Measurements from ENCODE around the gene CHADL. TPM values are rescaled to one million over a fixed set of nuclear protein-coding genes. Genes with fewer than 3 reads are reported as not detected.

CHADL gene
- total and polyA plus RNA-seq, 9 of the 15 experiments (the other 6 are each of a cell fraction or from before 2014, with no cell fraction given), result not detected

DNA sequence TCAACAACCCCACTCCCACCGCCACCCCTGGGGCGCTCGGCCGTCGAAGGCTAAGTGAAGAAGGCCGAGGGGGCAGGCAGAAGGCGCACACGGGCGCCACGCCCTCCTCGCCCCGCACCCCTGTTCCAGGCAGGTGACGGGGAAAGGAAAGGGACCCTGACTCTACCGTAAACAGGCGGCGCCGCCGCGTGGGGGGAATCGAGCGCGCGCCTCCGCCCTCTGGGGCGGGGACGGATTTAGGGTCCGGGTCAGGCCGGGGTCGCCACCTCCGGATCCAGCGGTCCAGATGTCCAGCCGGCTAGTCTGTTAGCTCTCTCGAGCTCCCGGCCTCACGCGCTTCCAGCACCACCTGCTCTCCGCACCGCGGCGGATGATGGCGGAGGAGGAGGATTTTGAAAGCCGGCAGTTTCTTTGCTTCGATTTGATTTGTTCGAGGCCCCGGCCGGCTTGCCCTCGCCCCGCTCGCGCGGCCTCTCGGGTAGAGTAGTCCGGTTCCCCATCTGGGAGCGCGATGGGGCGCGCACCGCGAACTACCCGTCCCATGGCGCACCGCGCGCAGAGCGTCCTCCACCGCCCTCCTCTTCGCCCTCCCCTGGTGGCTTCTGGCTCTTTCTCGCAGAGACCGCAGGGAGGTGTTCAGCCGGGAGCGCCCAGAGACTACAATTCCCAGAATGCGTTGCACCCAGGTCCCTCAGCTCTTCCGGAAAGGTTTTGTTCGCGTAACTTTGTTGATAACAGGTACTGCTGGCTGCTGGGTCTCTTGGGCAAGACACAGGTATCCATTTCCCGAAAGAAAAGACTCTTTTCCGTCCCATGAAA is 45.3 kb upstream of the CHADL start, which contains the start of gene RANGAP1 (continued):
- no peak for TF ChIP-seq SLC30A9 (CRISPR knock-in tag; IDR thresholded peaks at IDR 0.05)
- no peak for TF ChIP-seq POLR3A (IDR thresholded peaks at IDR 0.05; ENCODE audit: borderline replicate concordance, extremely low read depth, insufficient read depth, insufficient read length)
- no peak for TF ChIP-seq ERF (CRISPR knock-in tag; IDR thresholded peaks at IDR 0.05)
- TF ChIP-seq TBL1XR1 (IDR thresholded peaks at IDR 0.05; ENCODE audit: low read length in 2 of 2), result no peak
- TF ChIP-seq FOSL1 (tag; conservative IDR thresholded peaks at IDR 0.05), result no peak; the same call in 1 of the 2 replicates
- TF ChIP-seq, protein P1, sequence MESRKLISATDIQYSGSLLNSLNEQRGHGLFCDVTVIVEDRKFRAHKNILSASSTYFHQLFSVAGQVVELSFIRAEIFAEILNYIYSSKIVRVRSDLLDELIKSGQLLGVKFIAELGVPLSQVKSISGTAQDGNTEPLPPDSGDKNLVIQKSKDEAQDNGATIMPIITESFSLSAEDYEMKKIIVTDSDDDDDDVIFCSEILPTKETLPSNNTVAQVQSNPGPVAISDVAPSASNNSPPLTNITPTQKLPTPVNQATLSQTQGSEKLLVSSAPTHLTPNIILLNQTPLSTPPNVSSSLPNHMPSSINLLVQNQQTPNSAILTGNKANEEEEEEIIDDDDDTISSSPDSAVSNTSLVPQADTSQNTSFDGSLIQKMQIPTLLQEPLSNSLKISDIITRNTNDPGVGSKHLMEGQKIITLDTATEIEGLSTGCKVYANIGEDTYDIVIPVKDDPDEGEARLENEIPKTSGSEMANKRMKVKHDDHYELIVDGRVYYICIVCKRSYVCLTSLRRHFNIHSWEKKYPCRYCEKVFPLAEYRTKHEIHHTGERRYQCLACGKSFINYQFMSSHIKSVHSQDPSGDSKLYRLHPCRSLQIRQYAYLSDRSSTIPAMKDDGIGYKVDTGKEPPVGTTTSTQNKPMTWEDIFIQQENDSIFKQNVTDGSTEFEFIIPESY (CRISPR knock-in tag; IDR thresholded peaks at IDR 0.05), result no peak
- no peak for TF ChIP-seq ZC3H4 (CRISPR knock-in tag; IDR thresholded peaks at IDR 0.05; ENCODE audit: borderline replicate concordance)
- no peak for TF ChIP-seq ZFP1 (CRISPR knock-in tag; IDR thresholded peaks at IDR 0.05)
- TF ChIP-seq, protein P2, sequence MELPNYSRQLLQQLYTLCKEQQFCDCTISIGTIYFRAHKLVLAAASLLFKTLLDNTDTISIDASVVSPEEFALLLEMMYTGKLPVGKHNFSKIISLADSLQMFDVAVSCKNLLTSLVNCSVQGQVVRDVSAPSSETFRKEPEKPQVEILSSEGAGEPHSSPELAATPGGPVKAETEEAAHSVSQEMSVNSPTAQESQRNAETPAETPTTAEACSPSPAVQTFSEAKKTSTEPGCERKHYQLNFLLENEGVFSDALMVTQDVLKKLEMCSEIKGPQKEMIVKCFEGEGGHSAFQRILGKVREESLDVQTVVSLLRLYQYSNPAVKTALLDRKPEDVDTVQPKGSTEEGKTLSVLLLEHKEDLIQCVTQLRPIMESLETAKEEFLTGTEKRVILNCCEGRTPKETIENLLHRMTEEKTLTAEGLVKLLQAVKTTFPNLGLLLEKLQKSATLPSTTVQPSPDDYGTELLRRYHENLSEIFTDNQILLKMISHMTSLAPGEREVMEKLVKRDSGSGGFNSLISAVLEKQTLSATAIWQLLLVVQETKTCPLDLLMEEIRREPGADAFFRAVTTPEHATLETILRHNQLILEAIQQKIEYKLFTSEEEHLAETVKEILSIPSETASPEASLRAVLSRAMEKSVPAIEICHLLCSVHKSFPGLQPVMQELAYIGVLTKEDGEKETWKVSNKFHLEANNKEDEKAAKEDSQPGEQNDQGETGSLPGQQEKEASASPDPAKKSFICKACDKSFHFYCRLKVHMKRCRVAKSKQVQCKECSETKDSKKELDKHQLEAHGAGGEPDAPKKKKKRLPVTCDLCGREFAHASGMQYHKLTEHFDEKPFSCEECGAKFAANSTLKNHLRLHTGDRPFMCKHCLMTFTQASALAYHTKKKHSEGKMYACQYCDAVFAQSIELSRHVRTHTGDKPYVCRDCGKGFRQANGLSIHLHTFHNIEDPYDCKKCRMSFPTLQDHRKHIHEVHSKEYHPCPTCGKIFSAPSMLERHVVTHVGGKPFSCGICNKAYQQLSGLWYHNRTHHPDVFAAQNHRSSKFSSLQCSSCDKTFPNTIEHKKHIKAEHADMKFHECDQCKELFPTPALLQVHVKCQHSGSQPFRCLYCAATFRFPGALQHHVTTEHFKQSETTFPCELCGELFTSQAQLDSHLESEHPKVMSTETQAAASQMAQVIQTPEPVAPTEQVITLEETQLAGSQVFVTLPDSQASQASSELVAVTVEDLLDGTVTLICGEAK (IDR thresholded peaks at IDR 0.05), result peak; percentile 98
- TF ChIP-seq, protein P2 (CRISPR knock-in tag; IDR thresholded peaks at IDR 0.05), result peak; percentile 94
- no peak; the same call in 1 of the 2 replicates for TF ChIP-seq KAT7 (CRISPR knock-in tag; IDR thresholded peaks at IDR 0.05; ENCODE audit: borderline replicate concordance)
- no peak for TF ChIP-seq THRAP3 (IDR thresholded peaks at IDR 0.05; ENCODE audit: borderline replicate concordance)
- peak; percentile 70 for TF ChIP-seq SP1 (CRISPR knock-in tag; IDR thresholded peaks at IDR 0.05)
- TF ChIP-seq TEAD4 (IDR thresholded peaks at IDR 0.05; ENCODE audit: low read length), result no peak
- TF ChIP-seq TEAD4 (CRISPR knock-in tag; IDR thresholded peaks at IDR 0.05; ENCODE audit: borderline replicate concordance), result no peak
- TF ChIP-seq, protein P3, sequence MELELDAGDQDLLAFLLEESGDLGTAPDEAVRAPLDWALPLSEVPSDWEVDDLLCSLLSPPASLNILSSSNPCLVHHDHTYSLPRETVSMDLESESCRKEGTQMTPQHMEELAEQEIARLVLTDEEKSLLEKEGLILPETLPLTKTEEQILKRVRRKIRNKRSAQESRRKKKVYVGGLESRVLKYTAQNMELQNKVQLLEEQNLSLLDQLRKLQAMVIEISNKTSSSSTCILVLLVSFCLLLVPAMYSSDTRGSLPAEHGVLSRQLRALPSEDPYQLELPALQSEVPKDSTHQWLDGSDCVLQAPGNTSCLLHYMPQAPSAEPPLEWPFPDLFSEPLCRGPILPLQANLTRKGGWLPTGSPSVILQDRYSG (tag; conservative IDR thresholded peaks at IDR 0.05; ENCODE audit: low read depth), result no peak
